ENCODE measurements around the gene ARHGEF40.
"Not testable (repeated sequence)": the region's sequence is repeated elsewhere in the genome, so short reads cannot be mapped to it uniquely, and the experiment has no call there.

ARHGEF40 gene

DNA sequence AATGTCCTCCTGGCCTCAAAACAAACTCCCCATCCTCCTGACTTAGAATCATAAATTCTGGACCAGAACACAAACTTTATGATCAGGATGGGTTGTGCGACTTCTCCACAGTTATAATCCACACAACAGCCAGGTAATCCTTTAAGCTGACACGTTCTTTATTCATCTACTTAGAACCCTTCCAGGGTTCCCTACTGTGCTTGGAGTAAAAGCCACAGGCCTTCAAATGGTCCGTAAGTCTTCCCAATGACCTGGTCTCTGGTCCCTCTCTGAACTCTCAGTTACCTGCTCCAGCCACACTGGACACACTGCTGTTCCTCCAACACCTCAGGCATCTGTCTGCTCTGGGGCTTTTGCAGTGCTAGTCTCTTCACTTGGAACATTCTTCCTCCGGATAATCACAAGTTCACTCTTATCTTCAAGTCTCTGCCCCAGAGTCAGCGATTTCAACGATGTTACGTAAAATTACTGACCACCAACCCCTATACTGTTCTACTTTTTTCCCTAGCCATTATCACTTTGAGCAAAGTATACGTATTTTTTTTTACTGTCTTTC, 29.7 kb upstream of the ARHGEF40 start:
- no peak for FAIRE-seq

DNA sequence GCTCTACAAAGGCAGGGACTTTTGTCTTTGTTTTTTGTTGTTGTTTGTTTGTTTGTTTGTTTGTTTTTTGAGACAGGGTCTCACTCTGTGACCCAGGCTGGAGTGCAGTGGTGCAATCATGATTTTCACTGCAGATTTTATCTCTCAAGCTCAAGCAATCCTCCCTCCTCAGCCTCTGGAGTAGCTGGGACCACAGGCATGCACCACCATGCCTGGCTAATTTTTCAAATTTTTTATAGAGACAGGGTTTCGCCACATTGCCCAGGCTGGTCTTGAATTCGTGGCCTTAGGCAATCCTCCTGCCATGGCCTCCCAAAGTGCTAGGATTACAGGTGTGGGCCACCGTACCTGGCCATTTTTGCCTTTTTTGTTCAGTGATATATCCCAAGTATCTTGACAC, 29.2 kb upstream of the ARHGEF40 start:
- FAIRE-seq: not testable (repeated sequence)

DNA sequence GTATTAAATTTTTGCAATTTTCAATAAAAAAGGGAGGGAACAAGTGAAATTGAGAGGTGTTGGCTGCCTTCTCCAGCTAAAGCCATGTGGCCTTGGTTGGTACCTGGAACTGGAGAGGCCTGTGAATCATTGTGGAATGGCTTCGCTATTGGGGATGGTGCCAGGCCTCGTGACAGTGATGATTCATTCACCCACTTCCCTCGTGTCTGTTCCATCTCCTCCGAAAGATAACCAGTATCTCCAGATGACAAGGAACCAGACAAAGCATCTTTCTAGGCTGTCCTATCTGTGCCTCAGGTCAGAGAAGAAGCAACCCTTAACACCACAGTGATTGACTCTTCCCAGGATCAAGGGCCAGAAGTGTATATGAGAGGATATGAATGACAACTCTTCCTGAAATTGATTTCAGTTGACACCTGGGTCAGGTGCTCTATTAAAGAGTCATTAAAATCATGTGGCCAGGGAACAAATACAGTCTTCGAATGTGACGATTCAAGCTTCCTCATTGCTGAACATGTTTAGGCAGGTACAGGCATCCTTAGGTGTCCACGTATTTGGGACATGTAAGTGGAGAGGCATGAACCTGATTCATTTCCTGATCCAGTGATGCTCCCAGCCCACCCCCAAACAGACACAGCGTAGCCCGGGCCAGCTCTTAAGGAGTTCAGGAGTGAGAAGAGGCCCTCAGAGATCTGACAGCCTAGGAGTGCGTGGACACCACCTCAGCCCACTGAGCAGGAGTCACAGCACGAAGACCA, 28.2 kb upstream of the ARHGEF40 start, which contains the start of gene RNASE7:
TSS of gene RNASE7 (plus strand) at position 687 of the 758 bp plus-strand sequence. CDS start 631 bp downstream, outside the sequence.
- FAIRE-seq: no peak

- FAIRE-seq: no peak
These were observed 27.2 kb upstream of the ARHGEF40 start for GRCh38 chr14:21042918-21043317.

DNA sequence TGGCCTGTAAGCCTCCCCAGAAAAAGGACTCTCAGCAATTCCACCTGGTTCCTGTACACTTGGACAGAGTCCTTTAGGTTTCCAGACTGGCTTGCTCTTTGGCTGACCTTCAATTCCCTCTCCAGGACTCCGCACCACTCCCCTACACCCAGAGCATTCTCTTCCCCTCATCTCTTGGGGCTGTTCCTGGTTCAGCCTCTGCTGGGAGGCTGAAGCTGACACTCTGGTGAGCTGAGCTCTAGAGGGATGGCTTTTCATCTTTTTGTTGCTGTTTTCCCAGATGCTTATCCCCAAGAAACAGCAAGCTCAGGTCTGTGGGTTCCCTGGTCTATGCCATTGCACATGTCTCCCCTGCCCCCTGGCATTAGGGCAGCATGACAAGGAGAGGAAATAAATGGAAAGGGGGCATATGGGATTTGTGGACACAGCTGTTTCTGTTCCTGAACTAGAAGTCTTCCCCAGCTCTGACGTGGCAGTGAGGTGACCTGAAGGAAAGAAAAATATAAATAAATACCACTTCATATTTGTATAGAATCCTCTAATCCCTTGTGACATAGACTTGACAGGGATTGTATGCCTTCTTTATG, 26.6 kb upstream of the ARHGEF40 start:
- FAIRE-seq: no peak

GRCh38 chr14:21043974-21044618, 26.0 kb upstream of the ARHGEF40 start:
- no peak for FAIRE-seq

- FAIRE-seq: no peak
These were observed 22.7 kb upstream of the ARHGEF40 start for GRCh38 chr14:21047378-21047781.

GRCh38 chr14:21048638-21049037, 21.5 kb upstream of the ARHGEF40 start:
- no peak for FAIRE-seq

DNA sequence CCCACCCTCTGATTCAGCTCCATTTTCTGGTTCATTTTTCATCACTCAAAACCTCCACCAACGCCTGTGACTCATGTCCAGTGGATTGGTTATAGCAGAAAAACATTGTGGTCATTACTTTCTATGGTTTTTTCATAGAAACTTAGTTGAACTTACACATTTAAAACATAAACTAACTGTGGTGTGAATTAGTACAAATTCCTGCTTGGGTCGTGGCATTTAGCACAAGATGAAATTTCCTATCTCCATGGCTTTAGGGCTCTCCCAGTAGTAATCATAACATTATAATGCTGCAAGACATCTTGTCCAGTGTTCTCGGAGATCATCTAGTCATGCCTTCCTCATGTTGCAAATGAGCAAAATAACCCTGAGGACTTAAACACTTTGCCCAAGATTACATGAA, 20.8 kb upstream of the ARHGEF40 start:
- no peak for FAIRE-seq

DNA sequence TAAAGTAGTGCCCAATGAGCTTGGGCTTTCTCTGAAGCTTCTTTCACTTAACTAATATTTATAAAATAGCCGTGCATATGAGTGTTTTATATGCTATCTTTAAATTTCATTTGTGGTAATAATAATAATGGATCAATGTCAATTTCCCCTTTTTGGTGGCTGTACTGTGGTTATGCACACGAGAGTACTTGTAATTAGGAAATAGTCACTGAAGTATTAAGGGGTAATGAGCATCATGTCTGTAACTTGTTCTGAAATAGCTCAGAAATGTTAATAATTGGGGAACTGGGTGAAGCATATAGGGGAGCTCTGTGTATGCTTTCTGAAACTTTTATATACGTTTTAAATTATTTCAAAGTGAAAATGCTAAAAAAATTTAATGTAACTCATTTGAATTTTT, 19.5 kb upstream of the ARHGEF40 start:
- FAIRE-seq: no peak

- FAIRE-seq: no peak
These were observed 16.7 kb upstream of the ARHGEF40 start for GRCh38 chr14:21053184-21054122.

DNA sequence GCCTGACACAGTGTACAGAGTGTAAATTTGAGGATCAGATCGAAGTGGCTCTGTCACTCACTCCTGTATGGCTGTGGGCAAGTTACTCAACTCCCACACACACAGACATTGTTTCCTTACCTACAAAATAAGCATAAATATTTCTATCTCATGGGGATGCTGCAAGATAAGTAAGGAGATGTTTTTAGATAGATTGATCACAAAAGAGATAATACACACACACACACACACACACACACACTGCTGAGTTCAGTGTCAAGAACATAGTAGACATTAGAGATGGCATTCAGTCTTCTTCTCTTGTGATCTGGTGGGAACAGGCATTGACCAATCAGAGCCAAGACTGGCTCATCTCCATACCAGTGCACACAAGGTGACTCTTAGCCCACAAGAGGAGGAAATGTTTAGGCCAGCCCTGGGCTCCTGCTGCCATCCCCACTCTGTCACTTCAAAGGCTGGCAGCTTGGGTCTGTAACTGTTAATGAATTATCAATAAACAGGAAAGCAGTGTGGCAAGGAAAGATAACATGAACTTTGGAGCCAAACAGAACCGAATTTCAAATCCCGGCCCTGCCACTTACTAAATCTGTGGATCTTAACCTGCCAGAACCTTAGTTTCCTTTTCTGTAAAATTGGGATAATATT, 15.9 kb upstream of the ARHGEF40 start:
- no peak for FAIRE-seq

DNA sequence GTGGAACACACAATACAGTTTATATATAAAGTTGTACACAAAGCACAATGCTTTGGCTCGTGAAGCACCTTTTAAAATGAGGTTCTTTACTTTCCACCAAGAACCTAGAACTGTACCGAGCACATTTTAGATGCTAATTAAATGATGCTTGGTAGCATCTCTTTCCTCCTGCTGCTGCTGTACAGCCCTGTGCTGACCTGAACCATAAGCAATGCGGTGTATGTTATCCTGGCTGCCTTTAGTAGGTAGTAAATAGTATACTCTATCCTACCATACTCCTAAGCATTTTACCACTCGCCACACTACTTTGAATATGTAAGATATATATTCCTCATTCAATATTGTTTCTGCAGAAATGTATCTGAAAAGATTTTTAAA, 15.3 kb upstream of the ARHGEF40 start:
- FAIRE-seq: no peak

GRCh38 chr14:21055432-21056117, 14.5 kb upstream of the ARHGEF40 start:
- no peak for FAIRE-seq

DNA sequence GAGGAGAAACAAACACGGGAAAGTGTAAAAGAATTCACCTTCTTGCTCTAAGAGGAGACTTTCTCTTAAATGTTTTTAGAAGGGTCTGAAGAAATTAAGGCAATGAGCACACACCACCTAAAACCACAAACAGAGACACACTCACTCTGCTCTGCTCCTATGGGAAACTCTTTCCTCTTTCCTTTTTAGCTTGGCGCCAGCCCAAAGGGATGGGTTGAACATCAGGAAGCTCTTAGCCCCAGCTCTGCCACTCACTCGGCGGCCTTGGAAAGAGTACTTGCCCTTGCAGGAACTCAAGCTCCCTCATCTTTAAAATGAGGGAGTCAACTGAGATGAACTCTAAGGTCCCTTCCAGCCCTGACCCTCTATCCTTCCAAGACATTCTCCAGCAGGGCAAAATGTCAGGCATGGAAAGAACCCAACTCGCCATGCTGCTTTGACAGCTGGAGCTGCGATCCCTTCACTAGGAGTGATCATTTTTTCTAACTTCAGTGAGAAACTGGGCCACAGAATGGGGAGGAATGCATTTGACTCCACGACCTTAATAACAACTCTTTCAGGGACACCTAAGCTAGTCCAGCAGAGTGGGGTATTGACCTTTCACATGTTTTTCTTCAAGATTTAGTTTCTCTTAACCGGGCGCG, 13.5 kb upstream of the ARHGEF40 start:
- no peak for FAIRE-seq

DNA sequence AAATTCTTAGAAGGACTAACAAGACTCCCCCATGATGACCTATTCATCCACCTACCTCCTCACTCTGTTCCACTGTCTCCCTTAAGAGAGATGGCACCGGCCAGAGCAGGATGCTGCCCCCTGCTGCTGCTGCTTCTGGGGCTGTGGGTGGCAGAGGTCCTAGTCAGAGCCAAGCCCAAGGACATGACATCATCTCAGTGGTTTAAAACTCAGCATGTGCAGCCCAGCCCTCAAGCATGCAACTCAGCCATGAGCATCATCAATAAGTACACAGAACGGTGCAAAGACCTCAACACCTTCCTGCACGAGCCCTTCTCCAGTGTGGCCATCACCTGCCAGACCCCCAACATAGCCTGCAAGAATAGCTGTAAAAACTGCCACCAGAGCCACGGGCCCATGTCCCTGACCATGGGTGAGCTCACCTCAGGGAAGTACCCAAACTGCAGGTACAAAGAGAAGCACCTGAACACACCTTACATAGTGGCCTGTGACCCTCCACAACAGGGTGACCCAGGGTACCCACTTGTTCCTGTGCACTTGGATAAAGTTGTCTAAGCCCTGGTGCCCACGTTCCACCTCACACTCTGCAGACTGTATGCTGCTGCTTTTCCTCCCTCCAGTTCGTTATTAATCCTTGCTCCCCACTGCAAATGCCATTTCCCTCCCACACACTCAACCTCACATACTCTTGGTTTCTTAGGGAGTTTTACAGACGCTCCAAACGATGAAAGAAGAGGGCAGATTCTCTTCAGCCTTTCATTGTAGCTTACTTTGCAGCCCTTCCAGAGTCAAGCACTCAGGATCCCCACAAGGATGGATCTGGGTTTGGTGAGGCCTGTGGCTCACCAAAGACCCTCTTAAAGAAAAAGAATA, 12.1 kb upstream of the ARHGEF40 start, which contains the start of gene RNASE8:
TSS of gene RNASE8 (plus strand) at position 20 of the 873 bp plus-strand sequence. CDS start at position 91, 71 bp downstream.
- FAIRE-seq: no peak

DNA sequence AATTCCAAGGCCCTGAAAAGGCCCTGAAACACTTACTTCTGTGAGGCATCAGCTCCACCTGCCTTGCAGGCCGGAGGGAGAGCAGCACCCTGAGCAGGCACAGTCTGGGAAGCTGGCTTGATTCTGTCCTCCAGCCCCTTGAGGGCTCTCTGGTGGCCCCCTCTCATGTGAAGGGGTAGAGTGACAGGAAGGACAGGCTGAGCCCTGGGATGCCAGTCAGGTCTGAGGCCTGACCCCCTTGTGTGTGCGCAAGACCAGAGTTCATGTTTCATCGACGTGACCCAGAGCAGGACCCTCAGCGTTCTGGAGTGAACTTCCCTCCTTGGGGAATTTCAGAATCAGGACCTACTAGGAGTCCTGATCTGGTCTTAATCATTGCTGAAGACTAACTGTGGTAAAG, 11.2 kb upstream of the ARHGEF40 start:
- FAIRE-seq: no peak

DNA sequence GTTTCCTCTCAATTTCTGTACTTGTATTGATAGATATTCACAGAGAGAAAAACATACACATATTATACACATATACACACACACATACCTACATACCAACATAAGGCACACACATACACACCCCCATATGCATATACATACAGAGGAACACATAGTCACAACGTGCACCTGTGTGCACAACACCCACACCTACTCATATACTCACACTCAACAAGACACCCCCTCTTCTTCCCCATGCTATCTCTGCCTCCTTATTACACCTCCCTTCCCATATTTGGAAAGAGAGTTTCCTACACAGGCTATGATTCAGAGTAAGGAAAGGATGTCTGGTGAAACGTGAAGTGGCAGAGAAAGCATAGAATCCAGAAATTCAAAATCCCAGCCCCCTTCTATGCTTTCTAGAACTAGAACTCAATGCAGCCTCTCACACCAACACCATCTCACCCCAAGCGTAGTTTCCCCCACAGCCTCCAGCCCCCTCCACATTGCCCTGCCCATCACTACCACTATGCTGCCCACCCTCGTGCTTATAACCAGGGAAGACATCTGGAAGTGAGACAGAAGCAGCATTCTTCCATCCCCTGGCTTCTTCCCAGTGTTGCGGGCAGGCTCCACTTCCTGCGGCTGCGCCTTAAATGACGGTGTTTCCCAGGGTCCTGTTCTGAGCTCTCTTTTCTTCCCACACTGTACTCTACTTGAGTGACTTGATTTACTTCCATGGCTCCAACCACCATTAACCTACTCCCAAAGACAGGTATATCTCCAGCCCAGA, 10.1 kb upstream of the ARHGEF40 start:
- no peak for FAIRE-seq

All from TTC549 (cell line).